IMR-90 (cell line): ENCODE measurements around the gene MCM8. TPM values are rescaled to one million over a fixed set of nuclear protein-coding genes. Genes with fewer than 3 reads are reported as not detected.

Experiments used
- ATAC-seq: fragments of 200-7000 bp; cut with Tn5 transposase; 2 replicates; pipeline ENCODE4 v1.9.1; 2020; ENCODE audit warnings: low read depth, mild to moderate bottlenecking, moderate library complexity
- BruUV-seq: library from RNA; stranded (reverse); fragments of 400-500 nt; replicated peaks from 2 replicates; lab custom pipeline; 2021; lab: Mats Ljungman, UMichigan
- CTCF ChIA-PET: fragments of 300-600 bp; formaldehyde crosslinking; extraction: SDS; loops from one replicate; lab custom pipeline; 2021; ENCODE audit warnings: antibody characterized with exemption; lab: Yijun Ruan, JAX
- POLR2A ChIA-PET: fragments of 300-600 bp; sonication (Branson Sonifier 250); formaldehyde crosslinking; loops from one replicate; lab custom pipeline; 2022; ENCODE audit warnings: antibody characterized with exemption; ENCODE audit not compliant: unreplicated experiment; lab: Charles Lee
- DNase-seq: peaks from one replicate; pipeline ENCODE4 v3.0.0; 2013
- H2AFZ ChIP-seq: replicated peaks from 2 replicates; pipeline ENCODE3; 2013; ENCODE audit warnings: low read length, mild to moderate bottlenecking; ENCODE audit not compliant: poor library complexity
- H2AK5ac ChIP-seq: 2 replicates; pipeline ENCODE4 v1.6.1; 2013; ENCODE audit warnings: low read depth, low read length, inconsistent platforms
- H2AK9ac ChIP-seq: replicated peaks from 2 replicates; pipeline ENCODE3; 2013; ENCODE audit warnings: mild to moderate bottlenecking, low read depth, low read length, moderate library complexity; ENCODE audit not compliant: poor library complexity
- H2BK120ac ChIP-seq: 2 replicates; pipeline ENCODE4 v1.6.1; 2013; ENCODE audit warnings: low read depth, low read length, inconsistent platforms
- H2BK15ac ChIP-seq: 3 replicates; pipeline ENCODE4 v1.6.1; 2013; ENCODE audit warnings: low read depth, low read length, inconsistent platforms
- H2BK20ac ChIP-seq: 2 replicates; pipeline ENCODE4 v1.6.1; 2013; ENCODE audit warnings: low read depth, mild to moderate bottlenecking, inconsistent platforms, low read length, moderate library complexity
- H2BK5ac ChIP-seq: 2 replicates; pipeline ENCODE4 v1.6.1; 2013; ENCODE audit warnings: mild to moderate bottlenecking, low read depth, low read length, inconsistent platforms; ENCODE audit not compliant: poor library complexity, severe bottlenecking
- H3K14ac ChIP-seq: replicated peaks from 2 replicates; pipeline ENCODE4 v1.6.1; 2013; ENCODE audit warnings: low read depth, low read length, inconsistent platforms
- H3K18ac ChIP-seq: 2 replicates; pipeline ENCODE4 v1.6.1; 2013; ENCODE audit warnings: low read depth, low read length, control low read depth
- H3K23ac ChIP-seq: 2 replicates; pipeline ENCODE4 v1.6.1; 2013; ENCODE audit warnings: low read depth, low read length, inconsistent platforms
- H3K27ac ChIP-seq: 2 replicates; pipeline ENCODE4 v1.5.1; 2013; ENCODE audit warnings: mild to moderate bottlenecking, control low read depth, low read length; ENCODE audit not compliant: insufficient read depth
- H3K27me3 ChIP-seq: 2 replicates; pipeline ENCODE4 v1.6.1; 2013; ENCODE audit warnings: low read length; ENCODE audit not compliant: control insufficient read depth, insufficient read depth
- H3K36me3 ChIP-seq: 2 replicates; pipeline ENCODE4 v1.6.1; 2013; ENCODE audit warnings: low read length, mixed read lengths; ENCODE audit not compliant: control insufficient read depth, insufficient read depth
- H3K4ac ChIP-seq: 2 replicates; pipeline ENCODE4 v1.6.1; 2013; ENCODE audit warnings: low read depth, low read length, inconsistent platforms
- H3K4me1 ChIP-seq: 2 replicates; pipeline ENCODE4 v1.6.1; 2013; ENCODE audit warnings: low read length, mixed read lengths; ENCODE audit not compliant: control insufficient read depth, insufficient read depth
- H3K4me2 ChIP-seq: 2 replicates; pipeline ENCODE4 v1.6.1; 2013; ENCODE audit warnings: low read depth, mild to moderate bottlenecking, control low read depth, low read length, moderate library complexity
- H3K4me3 ChIP-seq: 2 replicates; pipeline ENCODE4 v1.5.1; 2013; ENCODE audit warnings: low read depth, mild to moderate bottlenecking, control low read depth, low read length, moderate library complexity; ENCODE audit not compliant: insufficient read depth
- H3K56ac ChIP-seq: 2 replicates; pipeline ENCODE4 v1.6.1; 2013; ENCODE audit warnings: low read length, inconsistent platforms; ENCODE audit not compliant: insufficient read depth; ENCODE audit errors: extremely low read depth
- H3K79me1 ChIP-seq, 2 experiments: 2 replicates each; pipeline ENCODE4 v1.6.1; 2013; ENCODE audit warnings: low read length in 2 of 2, inconsistent platforms in 1 of 2, low read depth in 1 of 2
- H3K9ac ChIP-seq: 2 replicates; pipeline ENCODE4 v1.6.1; 2013; ENCODE audit warnings: low read depth, low read length, control low read depth
- H3K9me1 ChIP-seq: 2 replicates; pipeline ENCODE4 v1.6.1; 2013; ENCODE audit warnings: low read length, inconsistent platforms; ENCODE audit not compliant: insufficient read depth
- H3K9me3 ChIP-seq: 2 replicates; pipeline ENCODE4 v1.6.1; 2013; ENCODE audit warnings: low read length; ENCODE audit not compliant: control insufficient read depth, insufficient read depth
- H4K20me1 ChIP-seq: 2 replicates; pipeline ENCODE4 v1.6.1; 2013; ENCODE audit warnings: low read length, inconsistent platforms; ENCODE audit not compliant: insufficient read depth
- H4K5ac ChIP-seq: 2 replicates; pipeline ENCODE4 v1.6.1; 2013; ENCODE audit warnings: mild to moderate bottlenecking, low read depth, low read length, control low read depth
- H4K8ac ChIP-seq, 2 experiments: 2 replicates each; pipeline ENCODE4 v1.6.1; 2013; ENCODE audit warnings: low read depth in 2 of 2, low read length in 2 of 2, control low read depth in 1 of 2, inconsistent platforms in 1 of 2
- H4K91ac ChIP-seq: 2 replicates; pipeline ENCODE4 v1.6.1; 2013; ENCODE audit warnings: low read depth, low read length, inconsistent platforms; ENCODE audit not compliant: insufficient read depth
- whole genome bisulfite sequencing, 2 experiments: methylation state at CpG; one replicate each; pipeline versions ENCODE4 v1.1.5 to v1.1.7; 2013; ENCODE audit warnings: missing lambda C conversion rate in 2 of 2; ENCODE audit not compliant: insufficient read length in 1 of 2; ENCODE audit errors: extremely low coverage in 2 of 2; 5-methylcytosine and 5-hydroxymethylcytosine counted together
- dilution Hi-C: fragments of 300-500 bp; cut with HindIII; formaldehyde crosslinking; loops from one replicate; pipeline ENCODE4 v1.14.3; 2018; ENCODE audit warnings: low sequenced_read_pairs; ENCODE audit not compliant: unreplicated experiment
- in situ Hi-C: fragments of 300-500 bp; cut with MboI; formaldehyde crosslinking; loops from 3 replicates; pipeline ENCODE4 v1.14.3; 2019; ENCODE audit warnings: low sequenced_read_pairs, inconsistent platforms, mixed read lengths
- intact Hi-C: fragments of 100-400 bp; cut with micrococcal nuclease; formaldehyde crosslinking; loops from 2 replicates; pipeline ENCODE4 v1.10.0; 2022
- polyA plus RNA-seq, 3 experiments: library from polyadenylated mRNA; depleted of rRNA; stranded (reverse); fragments of >200 nt; gene quantifications; 2 replicates each; pipeline ENCODE4 v1.2.3, GENCODE V29; 2012; ENCODE audit warnings: low replicate concordance in 1 of 3
- total RNA-seq: library from RNA; depleted of rRNA; stranded (reverse); fragments of >200 nt; gene quantifications from 2 replicates; pipeline ENCODE4 v1.2.3, GENCODE V29; 2012
- TF ChIP-seq, protein P1 (sequence below): fragments of 150-350 bp; IDR thresholded peaks from 2 replicates; pipeline ENCODE4 v1.6.1; 2016; ENCODE audit warnings: low read depth, mild to moderate bottlenecking, low read length, moderate library complexity, borderline replicate concordance

The MCM8 gene
- total and polyA plus RNA-seq, 2 of the 4 experiments (the other 2 are of a cell fraction): 4.2 to 11.5 TPM

DNA sequence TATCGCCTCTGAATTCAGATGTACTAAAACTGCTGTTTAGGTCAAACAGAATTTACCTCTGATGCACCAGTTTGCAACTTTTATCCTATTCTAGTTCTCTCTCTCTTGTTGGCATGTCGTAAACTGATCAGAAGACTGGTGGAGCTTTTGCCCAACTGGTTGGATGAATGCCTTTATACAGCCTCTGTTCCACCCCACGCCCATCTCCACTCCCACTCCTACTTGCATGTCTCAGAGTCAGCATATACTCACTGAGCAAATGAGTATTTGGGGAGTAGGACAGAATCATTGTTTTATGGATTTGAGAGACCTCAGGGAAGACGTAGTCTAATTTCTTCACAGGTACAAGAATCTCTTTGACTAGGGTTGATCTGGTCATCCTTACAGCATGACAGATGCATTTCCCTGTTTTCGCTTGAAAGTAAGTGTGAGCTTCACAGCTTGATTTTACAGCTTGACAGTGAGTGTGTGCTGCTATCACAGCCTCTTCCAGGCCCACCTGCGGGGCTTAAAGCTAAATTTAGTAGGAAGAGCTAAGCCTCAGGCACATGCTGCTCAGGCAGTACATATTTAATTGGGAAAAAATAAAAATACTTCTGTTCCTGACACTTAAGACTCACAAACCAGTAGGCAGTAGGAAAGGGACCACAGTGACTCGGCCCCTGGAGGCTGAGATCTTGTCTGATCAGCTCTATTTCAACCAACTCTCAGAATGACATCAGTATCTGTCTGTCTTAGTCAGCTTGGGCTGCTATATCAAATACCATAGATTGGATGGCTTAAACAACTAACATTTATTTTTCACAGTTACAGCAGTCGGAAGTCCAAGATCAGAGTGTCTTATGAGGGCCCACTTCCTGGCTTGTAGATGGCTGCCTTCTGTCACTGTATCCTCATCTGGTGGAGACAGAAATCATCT is 30.6 kb upstream of the MCM8 start:
- H3K56ac ChIP-seq: no peak overlapping the region
- H3K4ac ChIP-seq: no peak overlapping the region
- H3K4me1 ChIP-seq: peaks cover 2% of the 10 kb centered on the region; the same call in 1 of the 2 replicates
- POLR2A ChIA-PET: interaction anchor here (0.5 kb wide), 1 partner anchor 100 kb away, joined by 5 read pairs; no protein-coding TSS in a partner anchor
- H3K79me1 ChIP-seq: no peaks in the 10 kb centered on the region
- H3K36me3 ChIP-seq: no peaks in the 10 kb centered on the region
- in situ Hi-C loops: no loop called here
- H4K91ac ChIP-seq: no peak overlapping the region
- H2BK15ac ChIP-seq: no peak overlapping the region
- no peak overlapping the region for H3K18ac ChIP-seq
- no peak overlapping the region for H2AFZ ChIP-seq
- no peaks in the 10 kb centered on the region for H3K9me3 ChIP-seq
- no peak overlapping the region for H3K14ac ChIP-seq
- 0 out of 2 replicates have a peak, but pooled peaks cover 4% of the 10 kb centered on the region for H3K9me1 ChIP-seq
- CTCF ChIA-PET: no interaction called here
- H3K9ac ChIP-seq: no peak overlapping the region
- ATAC-seq: no peak
- WGBS, 2 experiments: 55% methylated on average over 2 of the region's 8 CpGs; no CpG with 5 or more reads in 1 of the 2 experiments
- H2AK5ac ChIP-seq: no peak overlapping the region
- peaks cover 14% of the 10 kb centered on the region for H3K27me3 ChIP-seq
- BruUV-seq: no TSS peak
- H3K4me3 ChIP-seq: no peak overlapping the region
- no peak overlapping the region for H3K4me2 ChIP-seq
- H4K8ac ChIP-seq: no peak overlapping the region
- H3K23ac ChIP-seq: no peak overlapping the region
- TF ChIP-seq, protein P1, sequence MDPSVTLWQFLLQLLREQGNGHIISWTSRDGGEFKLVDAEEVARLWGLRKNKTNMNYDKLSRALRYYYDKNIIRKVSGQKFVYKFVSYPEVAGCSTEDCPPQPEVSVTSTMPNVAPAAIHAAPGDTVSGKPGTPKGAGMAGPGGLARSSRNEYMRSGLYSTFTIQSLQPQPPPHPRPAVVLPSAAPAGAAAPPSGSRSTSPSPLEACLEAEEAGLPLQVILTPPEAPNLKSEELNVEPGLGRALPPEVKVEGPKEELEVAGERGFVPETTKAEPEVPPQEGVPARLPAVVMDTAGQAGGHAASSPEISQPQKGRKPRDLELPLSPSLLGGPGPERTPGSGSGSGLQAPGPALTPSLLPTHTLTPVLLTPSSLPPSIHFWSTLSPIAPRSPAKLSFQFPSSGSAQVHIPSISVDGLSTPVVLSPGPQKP: no peak
- dilution Hi-C loops: no loop called here
- H2BK20ac ChIP-seq: no peak overlapping the region
- H2AK9ac ChIP-seq: no peak overlapping the region
- H4K5ac ChIP-seq: no peak overlapping the region
- H3K27ac ChIP-seq: no peak overlapping the region
- intact Hi-C loops: no loop called here
- H4K20me1 ChIP-seq: no peaks in the 10 kb centered on the region
- DNase-seq: no peak
- no peak overlapping the region for H2BK5ac ChIP-seq
- H2BK120ac ChIP-seq: no peak overlapping the region
